WERI-Rb-1 (cell line): ENCODE data around the gene HMCN1.

Experiments used
- DNase-seq: peaks from one replicate; pipeline ENCODE4 v3.0.0-alpha.2; 2020
- H3K27ac ChIP-seq: fragments of 250-450 bp; sonication (Bioruptor Pico); 2 replicates; pipeline ENCODE4 v1.5.1; 2020; ENCODE audit warnings: mild to moderate bottlenecking, moderate library complexity
- H3K27me3 ChIP-seq: fragments of 250-450 bp; sonication (Bioruptor Pico); 2 replicates; pipeline ENCODE4 v1.5.1; 2021; ENCODE audit warnings: mild to moderate bottlenecking, low read depth, moderate library complexity; ENCODE audit not compliant: insufficient read depth, severe bottlenecking
- H3K36me3 ChIP-seq: fragments of 250-450 bp; sonication (Bioruptor Pico); 2 replicates; pipeline ENCODE4 v1.5.1; 2020; ENCODE audit warnings: mild to moderate bottlenecking, moderate library complexity
- H3K4me3 ChIP-seq: 2 replicates; pipeline ENCODE4 v1.5.1; 2011; ENCODE audit warnings: low read depth, mild to moderate bottlenecking, control low read depth, low read length
- H3K9me3 ChIP-seq: fragments of 250-450 bp; sonication (Bioruptor Pico); 2 replicates; pipeline ENCODE4 v1.5.1; 2021; ENCODE audit warnings: mild to moderate bottlenecking, moderate library complexity; ENCODE audit not compliant: severe bottlenecking
- CTCF ChIP-seq: IDR thresholded peaks from 2 replicates; pipeline ENCODE4 v1.5.1; 2011; ENCODE audit warnings: low read depth, mild to moderate bottlenecking, control low read depth, inconsistent platforms, low read length

Gene HMCN1

GRCh38 chr1:185733818-185734735 is at the start of gene HMCN1:
Gene HMCN1, plus strand, starts transcription at chr1:185734391. Its CDS starts 389 bp downstream, at chr1:185734780.
- peak; percentile 64 for DNase-seq
- Histone ChIP-seq H3K4me3 (peak within 1 kb of the TSS; percentile 37), H3K27ac (no peak within 1 kb of the TSS), H3K27me3 (peaks cover 36% of the 10 kb centered on the region), H3K9me3 (no peaks in the 10 kb centered on the region), H3K36me3 (no peaks in the 10 kb centered on the region)
- TF ChIP-seq CTCF: peak; percentile 48

DNA sequence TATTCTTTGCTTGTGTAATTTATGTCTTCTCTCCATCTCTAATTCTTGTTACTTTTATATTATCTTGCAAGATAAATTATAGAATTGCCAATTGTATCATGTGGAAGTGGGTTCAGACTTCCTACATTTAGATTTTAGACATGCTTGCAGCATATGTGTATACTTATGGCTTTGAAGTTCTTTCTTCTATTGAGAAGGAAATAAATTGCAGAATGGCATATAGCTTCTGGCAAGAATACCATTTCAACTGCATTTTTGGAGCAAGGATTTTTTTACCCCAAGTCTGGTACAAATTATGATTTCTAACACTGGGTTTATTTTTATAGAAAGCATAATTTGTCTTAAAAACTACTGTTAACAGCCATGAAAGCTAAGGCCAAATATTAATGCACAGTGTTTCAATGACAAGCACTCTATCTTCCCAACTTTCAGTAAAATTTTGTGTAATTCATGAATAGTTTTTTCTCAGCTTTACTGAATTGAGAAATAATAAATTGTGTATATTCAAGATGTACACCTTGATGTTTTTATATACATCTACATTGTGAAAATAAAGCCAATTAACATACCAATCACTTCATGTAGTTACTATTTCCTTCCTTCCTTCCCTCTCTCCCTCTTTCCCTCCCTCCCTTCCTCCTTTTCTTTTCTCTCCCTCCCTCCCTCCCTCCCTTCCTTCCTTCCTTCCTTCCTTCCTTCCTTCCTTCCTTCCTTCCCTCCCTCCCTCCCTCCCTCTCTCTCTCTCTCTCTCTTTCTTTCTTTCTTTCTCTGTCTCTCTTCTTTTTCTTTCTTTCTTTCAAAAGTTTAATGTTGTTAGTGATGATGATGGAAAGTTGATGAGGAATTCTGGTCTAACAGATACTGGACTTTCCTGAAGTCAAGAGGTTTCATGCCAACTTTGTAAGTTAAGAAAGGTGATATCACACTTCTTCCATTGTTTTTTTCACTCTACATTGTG is 47.1 kb upstream of the HMCN1 start:
- DNase-seq: no peak
- Histone ChIP-seq H3K27me3 (peaks cover 4% of the 10 kb centered on the region), H3K36me3 (no peaks in the 10 kb centered on the region), H3K4me3 (no peak overlapping the region), H3K9me3 (no peaks in the 10 kb centered on the region), H3K27ac (no peak overlapping the region)
- TF ChIP-seq CTCF: no peak

DNA sequence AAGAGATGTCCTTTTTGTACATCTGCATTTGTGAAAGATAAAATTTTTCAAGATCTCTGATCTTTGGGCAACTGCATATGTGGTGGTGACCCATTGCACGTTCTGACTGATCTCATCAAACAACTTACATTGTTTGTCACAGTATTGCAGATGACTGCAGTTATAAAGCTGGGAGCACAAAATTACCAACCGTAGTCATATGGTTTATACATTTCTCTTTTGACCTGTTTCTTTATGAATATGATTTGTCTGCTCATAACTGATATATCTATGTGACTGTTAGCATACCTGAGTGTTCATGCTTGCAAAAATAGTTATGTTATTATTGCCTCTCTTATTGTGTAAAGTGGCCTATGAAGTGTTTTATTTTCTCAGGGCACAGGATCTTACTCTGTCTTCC is 43.7 kb upstream of the HMCN1 start:
- H3K9me3 ChIP-seq: no peaks in the 10 kb centered on the region
- H3K27me3 ChIP-seq: no peaks in the 10 kb centered on the region
- DNase-seq: no peak
- H3K36me3 ChIP-seq: no peaks in the 10 kb centered on the region
- H3K27ac ChIP-seq: no peak overlapping the region
- no peak for TF ChIP-seq CTCF
- no peak overlapping the region for H3K4me3 ChIP-seq

- no peak overlapping the region for H3K27ac ChIP-seq
- no peak for TF ChIP-seq CTCF
These were observed 40.5 kb upstream of the HMCN1 start for GRCh38 chr1:185693654-185694053.

GRCh38 chr1:185694081-185694480 is 40.1 kb upstream of the HMCN1 start:
- H3K9me3 ChIP-seq: no peaks in the 10 kb centered on the region
- no peak overlapping the region for H3K4me3 ChIP-seq
- no peak for TF ChIP-seq CTCF
- no peak overlapping the region for H3K27ac ChIP-seq
- H3K36me3 ChIP-seq: no peaks in the 10 kb centered on the region
- H3K27me3 ChIP-seq: no peaks in the 10 kb centered on the region
- DNase-seq: no peak

More at GRCh38 chr1:185693654-185694053, 40.5 kb upstream of the HMCN1 start:
- H3K4me3 ChIP-seq: no peak overlapping the region
- H3K27me3 ChIP-seq: no peaks in the 10 kb centered on the region
- DNase-seq: no peak
- H3K9me3 ChIP-seq: no peaks in the 10 kb centered on the region
- no peaks in the 10 kb centered on the region for H3K36me3 ChIP-seq
